ENCODE measurements around the gene RAD50. TPM values are rescaled to one million over a fixed set of nuclear protein-coding genes. Genes with fewer than 3 reads are reported as not detected.

RAD50 gene
- total and polyA plus RNA-seq, 7 donors = 6.8 to 35.9 (median 28.5) TPM

DNA sequence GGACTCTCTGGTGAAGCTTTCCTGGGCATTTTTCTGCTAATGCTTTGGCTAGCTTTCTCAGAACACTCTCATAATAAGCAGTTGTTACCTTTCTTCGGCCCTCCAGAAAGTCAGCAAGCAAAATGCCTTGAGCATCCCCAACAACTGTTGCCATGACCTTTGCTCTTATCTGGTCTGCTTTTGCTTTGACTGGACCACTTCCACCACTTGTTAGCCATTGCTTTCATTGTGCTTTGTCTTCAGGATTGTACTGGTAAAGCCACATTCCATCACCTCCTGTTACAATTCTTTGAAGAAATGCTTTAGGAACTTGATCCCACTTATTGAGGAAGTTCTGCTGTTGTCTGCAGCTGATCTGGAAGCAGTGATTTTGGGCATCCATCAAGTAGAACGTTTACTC, 35.7 kb downstream of the RAD50 start:
- Histone ChIP-seq H3K9me3 (no peaks in the 10 kb centered on the region), H3K4me1 (no peaks in the 10 kb centered on the region), H3K27me3 (ENCODE audit: insufficient read depth in 3 of 3, low read length in 2 of 3) (no peaks in the 10 kb centered on the region), H3K36me3 (ENCODE audit: insufficient read depth in 1 of 2, low read depth in 1 of 2) (peaks cover 5 to 100% of the 10 kb centered on the region in 2 donors), H3K4me3 (no peak overlapping the region), H3K27ac (no peak overlapping the region)
- 71 to 80% (median 79%) methylated on average over 2 of the region's 2 CpGs for WGBS, 3 donors
- intact Hi-C loops (cut with DNase I) = no loop called here
- DNase-seq (no peak), ATAC-seq (no peak)
- TF ChIP-seq, protein P1, sequence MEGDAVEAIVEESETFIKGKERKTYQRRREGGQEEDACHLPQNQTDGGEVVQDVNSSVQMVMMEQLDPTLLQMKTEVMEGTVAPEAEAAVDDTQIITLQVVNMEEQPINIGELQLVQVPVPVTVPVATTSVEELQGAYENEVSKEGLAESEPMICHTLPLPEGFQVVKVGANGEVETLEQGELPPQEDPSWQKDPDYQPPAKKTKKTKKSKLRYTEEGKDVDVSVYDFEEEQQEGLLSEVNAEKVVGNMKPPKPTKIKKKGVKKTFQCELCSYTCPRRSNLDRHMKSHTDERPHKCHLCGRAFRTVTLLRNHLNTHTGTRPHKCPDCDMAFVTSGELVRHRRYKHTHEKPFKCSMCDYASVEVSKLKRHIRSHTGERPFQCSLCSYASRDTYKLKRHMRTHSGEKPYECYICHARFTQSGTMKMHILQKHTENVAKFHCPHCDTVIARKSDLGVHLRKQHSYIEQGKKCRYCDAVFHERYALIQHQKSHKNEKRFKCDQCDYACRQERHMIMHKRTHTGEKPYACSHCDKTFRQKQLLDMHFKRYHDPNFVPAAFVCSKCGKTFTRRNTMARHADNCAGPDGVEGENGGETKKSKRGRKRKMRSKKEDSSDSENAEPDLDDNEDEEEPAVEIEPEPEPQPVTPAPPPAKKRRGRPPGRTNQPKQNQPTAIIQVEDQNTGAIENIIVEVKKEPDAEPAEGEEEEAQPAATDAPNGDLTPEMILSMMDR (IDR thresholded peaks at IDR 0.05) = no peak

DNA sequence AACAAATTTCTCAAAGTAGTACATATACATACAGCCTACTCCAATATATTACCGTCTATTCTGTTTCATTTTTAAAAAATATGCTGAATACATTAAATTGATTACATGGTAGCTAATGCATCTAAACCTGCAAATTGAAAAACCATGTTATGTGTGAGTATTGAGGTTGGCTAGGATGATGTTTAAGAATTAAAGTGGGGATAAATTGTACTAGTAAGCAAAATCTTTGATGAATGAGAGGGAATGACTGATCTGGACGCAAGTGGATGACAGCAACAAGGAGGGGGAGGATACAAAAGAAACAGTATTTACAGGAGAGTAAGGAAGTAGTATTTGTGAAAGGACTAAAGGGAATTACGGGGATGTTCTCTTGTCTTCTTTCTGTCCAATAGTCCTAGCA, 37.4 kb downstream of the RAD50 start:
- TF ChIP-seq, protein P1 (IDR thresholded peaks at IDR 0.05) = no peak
- ATAC-seq = no peak
- intact Hi-C loops (cut with DNase I) = no loop called here
- no peaks in the 10 kb centered on the region for H3K4me1 ChIP-seq
- H3K27ac ChIP-seq = no peak overlapping the region
- 93 to 98% (median 94%) methylated on average over 3 of the region's 3 CpGs for WGBS, 3 donors
- DNase-seq = no peak
- no peaks in the 10 kb centered on the region for H3K27me3 ChIP-seq (ENCODE audit: insufficient read depth in 3 of 3, low read length in 2 of 3)
- H3K4me3 ChIP-seq = no peak overlapping the region
- H3K9me3 ChIP-seq = no peaks in the 10 kb centered on the region
- peaks cover 5 to 100% of the 10 kb centered on the region in 2 donors for H3K36me3 ChIP-seq (ENCODE audit: insufficient read depth in 1 of 2, low read depth in 1 of 2)

DNA sequence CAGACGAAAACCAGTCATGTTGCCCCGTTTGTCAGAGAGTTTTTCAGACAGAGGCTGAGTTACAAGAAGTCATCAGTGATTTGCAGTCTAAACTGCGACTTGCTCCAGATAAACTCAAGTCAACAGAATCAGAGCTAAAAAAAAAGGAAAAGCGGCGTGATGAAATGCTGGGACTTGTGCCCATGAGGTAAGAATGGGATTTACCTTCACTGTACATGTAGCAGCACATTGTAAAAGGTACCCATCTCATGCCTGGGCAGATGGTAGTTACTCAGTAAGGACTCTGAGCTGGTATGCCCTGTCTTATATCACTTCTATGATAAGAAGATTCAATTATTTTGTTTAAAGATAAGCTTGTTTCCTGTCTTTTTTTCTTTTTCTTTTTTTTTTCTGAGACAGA, 38.8 kb downstream of the RAD50 start:
- Histone ChIP-seq H3K4me1 (no peaks in the 10 kb centered on the region), H3K4me3 (no peak overlapping the region), H3K27ac (no peak overlapping the region), H3K9me3 (no peaks in the 10 kb centered on the region), H3K27me3 (ENCODE audit: insufficient read depth in 3 of 3, low read length in 2 of 3) (no peaks in the 10 kb centered on the region), H3K36me3 (ENCODE audit: insufficient read depth in 1 of 2, low read depth in 1 of 2) (peaks cover 9 to 99% of the 10 kb centered on the region in 2 donors)
- TF ChIP-seq, protein P1 (IDR thresholded peaks at IDR 0.05) = no peak
- ATAC-seq = no peak
- intact Hi-C loops (cut with DNase I) = no loop called here
- WGBS, 3 donors = 90 to 93% (median 90%) methylated on average over 5 of the region's 5 CpGs
- no peak for DNase-seq

DNA sequence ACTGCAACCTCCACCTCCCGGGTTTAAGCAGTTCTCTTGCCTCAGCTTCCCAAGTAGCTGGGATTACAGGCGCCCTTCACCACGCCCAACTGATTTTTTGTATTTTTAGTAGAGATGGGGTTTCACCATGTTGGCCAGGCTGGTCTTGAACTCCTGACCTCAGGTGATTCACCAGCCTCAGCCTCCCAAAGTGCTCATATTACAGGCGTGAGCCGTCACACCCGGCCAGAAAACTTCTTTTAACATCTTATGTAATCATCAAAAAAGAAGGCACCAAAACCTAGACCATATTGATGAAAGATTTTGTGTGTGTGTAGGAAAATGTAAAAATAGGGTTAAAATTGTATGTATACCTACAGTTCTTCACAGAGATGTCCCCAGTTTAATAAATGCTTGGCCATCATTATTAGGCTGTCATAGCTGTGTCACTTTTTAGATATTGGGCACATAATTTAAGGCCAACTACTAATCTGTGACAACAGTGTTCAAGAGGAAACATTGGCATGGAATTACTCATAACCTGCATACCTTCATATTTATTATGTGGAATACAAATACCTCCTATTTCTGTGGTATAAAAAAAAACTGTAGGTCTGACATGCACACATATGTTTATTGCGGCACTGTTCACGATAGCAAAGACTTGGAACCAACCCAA, 44.4 kb downstream of the RAD50 start:
- TF ChIP-seq, protein P1 (IDR thresholded peaks at IDR 0.05) = no peak
- WGBS, 3 donors = 80 to 91% (median 81%) methylated on average over 8 of the region's 8 CpGs

DNA sequence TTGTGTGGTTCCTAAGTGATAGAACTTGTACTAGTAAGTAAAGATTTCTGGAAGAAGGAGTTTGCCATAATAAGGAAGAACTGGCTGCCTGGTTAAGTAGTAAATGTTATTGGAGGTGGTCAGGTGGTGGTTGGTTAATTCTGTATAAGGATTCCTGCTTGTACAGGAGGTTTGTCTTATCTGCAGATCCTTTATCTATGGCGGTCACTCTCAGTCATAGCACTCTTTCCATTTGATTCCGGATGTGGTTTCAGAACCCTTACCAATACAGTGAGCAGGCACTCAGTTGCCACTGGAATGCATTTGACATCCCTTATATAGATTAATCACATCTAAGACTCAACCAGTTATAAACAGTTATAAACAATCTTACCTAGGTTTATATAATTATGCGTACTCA, 50.3 kb downstream of the RAD50 start:
- DNase-seq (no peak), ATAC-seq (no peak)
- intact Hi-C loops (cut with DNase I) = loop anchor here in 1 of 2 donors (10.0 kb wide), 1 partner anchor 278 kb away; no protein-coding TSS in a partner anchor
- no peaks in the 10 kb centered on the region for H3K27me3 ChIP-seq (ENCODE audit: insufficient read depth in 3 of 3, low read length in 2 of 3)
- no peaks in the 10 kb centered on the region for H3K9me3 ChIP-seq
- H3K4me1 ChIP-seq = no peaks in the 10 kb centered on the region
- peaks cover 8 to 100% of the 10 kb centered on the region in 2 donors for H3K36me3 ChIP-seq (ENCODE audit: insufficient read depth in 1 of 2, low read depth in 1 of 2)
- H3K27ac ChIP-seq = no peak overlapping the region
- 97 to 100% (median 97%) methylated on average over 3 of the region's 3 CpGs for WGBS, 3 donors
- H3K4me3 ChIP-seq = no peak overlapping the region
- TF ChIP-seq, protein P1 (IDR thresholded peaks at IDR 0.05) = no peak

More for the DNA sequence above, 44.4 kb downstream of the RAD50 start:
- H3K9me3 ChIP-seq = no peaks in the 10 kb centered on the region
- DNase-seq = no peak
- no peak for ATAC-seq
- no peak overlapping the region for H3K4me3 ChIP-seq
- intact Hi-C loops (cut with DNase I) = loop anchor here in 1 of 2 donors (10.0 kb wide), 1 partner anchor 284 kb away; no protein-coding TSS in a partner anchor
- H3K36me3 ChIP-seq (ENCODE audit: insufficient read depth in 1 of 2, low read depth in 1 of 2) = peaks cover 17 to 92% of the 10 kb centered on the region in 2 donors
- H3K27me3 ChIP-seq (ENCODE audit: insufficient read depth in 3 of 3, low read length in 2 of 3) = no peaks in the 10 kb centered on the region
- no peak overlapping the region for H3K27ac ChIP-seq
- no peaks in the 10 kb centered on the region for H3K4me1 ChIP-seq
